ENCODE data around the gene ETV3. TPM values are rescaled to one million over a fixed set of nuclear protein-coding genes. Genes with fewer than 3 reads are reported as not detected.

ETV3 gene
- total and polyA plus RNA-seq, 10 of the 15 experiments (the other 5 are each of a cell fraction or from before 2014, with no cell fraction given): 1.7 to 13.8 (median 7.2) TPM

- TF ChIP-seq E2F4 (IDR thresholded peaks at IDR 0.05; ENCODE audit: low read depth, low read length) (no peak), NR2C2 (IDR thresholded peaks at IDR 0.05; ENCODE audit: borderline replicate concordance, control insufficient read depth, insufficient read length, low read depth) (no peak), EP300 (IDR thresholded peaks at IDR 0.05; ENCODE audit: borderline replicate concordance in 1 of 2, control insufficient read depth in 1 of 2, low read depth in 2 of 2, low read length in 2 of 2) (peak; percentile 14 to 43; a peak in 2 of 4 replicates), MTA2 (IDR thresholded peaks at IDR 0.05; ENCODE audit: low read depth) (peak; percentile 88), IRF5 (IDR thresholded peaks at IDR 0.05; ENCODE audit: borderline replicate concordance) (no peak), SKIL (IDR thresholded peaks at IDR 0.05; ENCODE audit: low read depth, poor library complexity, severe bottlenecking) (no peak), NFYA (IDR thresholded peaks at IDR 0.05; ENCODE audit: borderline replicate concordance, low read depth, low read length) (no peak), SRF (IDR thresholded peaks at IDR 0.05; ENCODE audit: low read depth in 2 of 2, low read length in 2 of 2) (no peak), PAX8 (IDR thresholded peaks at IDR 0.05) (no peak), MXI1 (IDR thresholded peaks at IDR 0.05; ENCODE audit: low read depth, low read length) (no peak), SREBF2 (IDR thresholded peaks at IDR 0.05; ENCODE audit: low read length) (no peak), SUPT20H (IDR thresholded peaks at IDR 0.05; ENCODE audit: borderline replicate concordance, control insufficient read depth, low read depth, low read length) (no peak), NRF1 (conservative IDR thresholded peaks at IDR 0.05; ENCODE audit: low read depth, low read length) (no peak), MEF2B (IDR thresholded peaks at IDR 0.05; ENCODE audit: partially characterized antibody, poor library complexity, severe bottlenecking) (peak; percentile 78), ZNF622 (IDR thresholded peaks at IDR 0.05) (no peak), RAD51 (IDR thresholded peaks at IDR 0.05) (peak; percentile 19; the same call in 1 of the 2 replicates), HSF1 (IDR thresholded peaks at IDR 0.05; ENCODE audit: low read depth, low read length) (no peak), ZNF217 (IDR thresholded peaks at IDR 0.05) (no peak), PAX5 (IDR thresholded peaks at IDR 0.05; ENCODE audit: borderline replicate concordance, low read depth, low read length) (peak; percentile 54; the same call in 1 of the 2 replicates), ZBTB4 (CRISPR knock-in tag; IDR thresholded peaks at IDR 0.05) (no peak), CREB1 (IDR thresholded peaks at IDR 0.05; ENCODE audit: low read depth) (0 out of 2 replicates have a peak, but pooled peaks have one; percentile 51), POLR2A (IDR thresholded peaks at IDR 0.05; ENCODE audit: low read depth, low read length) (no peak)
Measured at GRCh38 chr1:157176591-157177121, 38.5 kb upstream of the ETV3 start (continued).

All from GM12878 (cell line).